Measurements from ENCODE around the gene ATG2B. TPM values are rescaled to one million over a fixed set of nuclear protein-coding genes. Genes with fewer than 3 reads are reported as not detected.

The ATG2B gene
- total and polyA plus RNA-seq, 2 donors (not counting 3 experiments of a cell fraction or from before 2014, with no cell fraction given) = 5.9 to 17.8 TPM

DNA sequence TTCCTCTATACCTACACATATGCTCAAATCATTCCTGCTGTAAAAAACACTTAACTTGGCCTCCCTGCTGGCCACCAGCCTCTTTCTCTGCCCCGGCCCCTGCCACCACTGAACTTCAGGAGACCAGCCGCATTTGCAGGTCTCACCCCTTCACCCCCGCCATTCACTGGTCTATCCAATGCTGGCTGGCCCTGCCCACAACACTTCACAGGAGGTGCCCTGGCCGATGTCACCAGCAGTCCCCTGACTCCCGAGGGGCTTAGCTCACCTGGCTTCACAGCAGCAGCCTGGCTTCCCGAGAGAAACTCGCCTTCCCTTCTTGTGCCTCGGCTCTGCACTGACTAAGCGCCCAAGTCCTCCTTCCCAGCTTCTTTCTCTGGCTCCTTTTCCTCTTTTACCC lies 36.3 kb upstream of the ATG2B start:
- Histone ChIP-seq H3K9me3 (replicated peaks; ENCODE audit: control insufficient read depth, insufficient read depth, low read length) (no peaks in the 10 kb centered on the region), H3K9me1 (replicated peaks; ENCODE audit: control insufficient read depth, extremely low read depth, insufficient read depth, low read length) (no peaks in the 10 kb centered on the region), H3K27me3 (ENCODE audit: control insufficient read depth in 2 of 2, insufficient read depth in 2 of 2, low read length in 2 of 2) (peaks cover 2% of the 10 kb centered on the region in 2 experiments), H3K9ac (replicated peaks; ENCODE audit: extremely low read depth, insufficient read depth, low read length) (no peak overlapping the region), H4K20me1 (replicated peaks; ENCODE audit: control insufficient read depth, extremely low read depth, insufficient read depth, low read length) (no peaks in the 10 kb centered on the region), H2AFZ (ENCODE audit: low read depth, low read length) (no peak overlapping the region), H3K4me2 (ENCODE audit: insufficient read depth, low read length) (no peak overlapping the region), H3K79me2 (ENCODE audit: control insufficient read depth, insufficient read depth, low read length) (no peaks in the 10 kb centered on the region), H3K27ac (ENCODE audit: insufficient read depth, low read depth, low read length) (no peak overlapping the region), H3K36me3 (ENCODE audit: control insufficient read depth in 2 of 2, extremely low read depth in 1 of 2, insufficient read depth in 2 of 2, low read length in 2 of 2) (no peaks in the 10 kb centered on the region), H3K4me1 (ENCODE audit: control insufficient read depth, extremely low read depth, insufficient read depth, low read length) (no peaks in the 10 kb centered on the region), H3K4me3 (replicated peaks in 1 of 3; ENCODE audit: insufficient read depth in 1 of 3, low read depth in 1 of 3, low read length in 3 of 3) (no peak overlapping the region)
- POLR2A ChIA-PET = no interaction called here
- no TSS peak for BruUV-seq (replicated peaks)
- no peak for DNase-seq (ENCODE audit: low read depth, low spot score)
- CTCF ChIA-PET = no interaction called here
- TF ChIP-seq POLR2A (IDR thresholded peaks at IDR 0.05; ENCODE audit: low read depth, low read length) (no peak), GATA2 (IDR thresholded peaks at IDR 0.05; ENCODE audit: insufficient read depth, insufficient read length, low read depth, low read length) (no peak), CTCF (IDR thresholded peaks at IDR 0.05; ENCODE audit: extremely low read depth in 1 of 2, insufficient read depth in 1 of 2, low read depth in 1 of 2, low read length in 2 of 2) (no peak), POLR2AphosphoS5 (IDR thresholded peaks at IDR 0.05; ENCODE audit: insufficient read depth, low read depth, low read length) (no peak), EZH2 (IDR thresholded peaks at IDR 0.05; ENCODE audit: borderline replicate concordance, low read depth, low read length, severe bottlenecking) (no peak), MAX (IDR thresholded peaks at IDR 0.05; ENCODE audit: insufficient read depth, insufficient read length) (no peak), MYC (IDR thresholded peaks at IDR 0.05; ENCODE audit: low read depth, low read length) (no peak), JUN (IDR thresholded peaks at IDR 0.05; ENCODE audit: borderline replicate concordance, insufficient read depth, insufficient read length, low read depth) (no peak), FOS (IDR thresholded peaks at IDR 0.05; ENCODE audit: borderline replicate concordance, insufficient read depth, low read length) (no peak)
- no peak for FAIRE-seq
- dilution Hi-C loops (cut with MboI; ENCODE audit: extremely low pct_ligation_motif_present, low sequenced_read_pairs) (no loop called here), intact Hi-C loops (cut with micrococcal nuclease) (no loop called here)

All from endothelial cell of umbilical vein (primary cell).